LHCN-M2 (cell line): ENCODE measurements around the gene ZNF574. TPM values are rescaled to one million over a fixed set of nuclear protein-coding genes. Genes with fewer than 3 reads are reported as not detected.
"Not testable (repeated sequence)": the region's sequence is repeated elsewhere in the genome, so short reads cannot be mapped to it uniquely, and the experiment has no call there.

Source experiments
- DNase-seq: peaks from one replicate; pipeline ENCODE4 v3.0.0-alpha.2; 2012; ENCODE audit warnings: low read depth
- polyA plus RNA-seq: library from polyadenylated mRNA; unstranded; fragments of >200 nt; gene quantifications from one replicate; pipeline ENCODE4 v1.2.1, GENCODE V29; 2012; ENCODE audit warnings: missing spikeins
- total RNA-seq: library from RNA; depleted of rRNA; stranded (reverse); fragments of >200 nt; gene quantifications from 2 replicates; pipeline ENCODE4 v1.2.3, GENCODE V29; 2014; rRNA removed

The ZNF574 gene, protein sequence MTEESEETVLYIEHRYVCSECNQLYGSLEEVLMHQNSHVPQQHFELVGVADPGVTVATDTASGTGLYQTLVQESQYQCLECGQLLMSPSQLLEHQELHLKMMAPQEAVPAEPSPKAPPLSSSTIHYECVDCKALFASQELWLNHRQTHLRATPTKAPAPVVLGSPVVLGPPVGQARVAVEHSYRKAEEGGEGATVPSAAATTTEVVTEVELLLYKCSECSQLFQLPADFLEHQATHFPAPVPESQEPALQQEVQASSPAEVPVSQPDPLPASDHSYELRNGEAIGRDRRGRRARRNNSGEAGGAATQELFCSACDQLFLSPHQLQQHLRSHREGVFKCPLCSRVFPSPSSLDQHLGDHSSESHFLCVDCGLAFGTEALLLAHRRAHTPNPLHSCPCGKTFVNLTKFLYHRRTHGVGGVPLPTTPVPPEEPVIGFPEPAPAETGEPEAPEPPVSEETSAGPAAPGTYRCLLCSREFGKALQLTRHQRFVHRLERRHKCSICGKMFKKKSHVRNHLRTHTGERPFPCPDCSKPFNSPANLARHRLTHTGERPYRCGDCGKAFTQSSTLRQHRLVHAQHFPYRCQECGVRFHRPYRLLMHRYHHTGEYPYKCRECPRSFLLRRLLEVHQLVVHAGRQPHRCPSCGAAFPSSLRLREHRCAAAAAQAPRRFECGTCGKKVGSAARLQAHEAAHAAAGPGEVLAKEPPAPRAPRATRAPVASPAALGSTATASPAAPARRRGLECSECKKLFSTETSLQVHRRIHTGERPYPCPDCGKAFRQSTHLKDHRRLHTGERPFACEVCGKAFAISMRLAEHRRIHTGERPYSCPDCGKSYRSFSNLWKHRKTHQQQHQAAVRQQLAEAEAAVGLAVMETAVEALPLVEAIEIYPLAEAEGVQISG
- total RNA-seq, result 23.3 and 26.2 TPM in 2 replicates
- 10.9 TPM for polyA plus RNA-seq

DNA sequence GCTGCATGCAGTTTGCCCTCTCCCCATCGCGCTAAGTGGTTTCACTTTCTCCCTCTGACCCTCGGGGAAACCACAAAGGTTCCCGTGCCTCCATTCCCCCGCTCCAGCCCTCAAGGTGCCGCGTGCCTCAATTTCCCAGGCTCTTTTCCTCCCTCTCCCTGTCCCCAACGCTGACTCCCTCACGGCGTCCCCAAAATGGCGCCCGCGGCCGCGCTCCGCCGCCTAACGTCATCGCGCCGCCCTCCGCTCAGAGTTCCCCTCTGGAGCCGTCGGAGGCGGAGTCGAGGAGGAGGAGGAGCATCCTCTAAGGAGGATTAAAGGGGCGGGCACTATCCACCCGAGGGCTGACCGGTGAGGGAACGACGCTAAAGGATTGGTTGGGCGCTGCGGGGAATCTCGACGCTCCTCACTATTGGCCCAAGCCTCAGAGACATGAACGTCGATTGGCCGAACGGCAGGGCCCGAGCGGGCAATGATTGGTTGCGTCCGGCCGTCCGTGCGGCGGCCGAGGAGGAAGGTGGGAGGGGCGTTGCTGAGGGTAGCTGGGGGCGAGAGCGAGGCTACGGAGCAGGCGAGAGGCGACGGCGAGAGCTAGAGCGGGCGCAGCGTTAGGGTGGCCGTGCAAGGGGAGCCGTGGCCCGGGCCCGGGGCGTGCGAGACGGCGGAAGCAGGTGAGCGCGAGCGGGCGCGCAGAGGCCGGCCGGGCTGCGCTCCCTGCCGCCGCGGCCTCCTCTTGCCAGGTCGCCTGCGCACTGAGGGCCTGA lies at the start of gene ZNF574:
Gene ZNF574 (plus strand): TSS at position 551 of the 764 bp plus-strand sequence. CDS start 2,441 bp downstream, outside the sequence.
- peak; percentile 99 for DNase-seq

DNA sequence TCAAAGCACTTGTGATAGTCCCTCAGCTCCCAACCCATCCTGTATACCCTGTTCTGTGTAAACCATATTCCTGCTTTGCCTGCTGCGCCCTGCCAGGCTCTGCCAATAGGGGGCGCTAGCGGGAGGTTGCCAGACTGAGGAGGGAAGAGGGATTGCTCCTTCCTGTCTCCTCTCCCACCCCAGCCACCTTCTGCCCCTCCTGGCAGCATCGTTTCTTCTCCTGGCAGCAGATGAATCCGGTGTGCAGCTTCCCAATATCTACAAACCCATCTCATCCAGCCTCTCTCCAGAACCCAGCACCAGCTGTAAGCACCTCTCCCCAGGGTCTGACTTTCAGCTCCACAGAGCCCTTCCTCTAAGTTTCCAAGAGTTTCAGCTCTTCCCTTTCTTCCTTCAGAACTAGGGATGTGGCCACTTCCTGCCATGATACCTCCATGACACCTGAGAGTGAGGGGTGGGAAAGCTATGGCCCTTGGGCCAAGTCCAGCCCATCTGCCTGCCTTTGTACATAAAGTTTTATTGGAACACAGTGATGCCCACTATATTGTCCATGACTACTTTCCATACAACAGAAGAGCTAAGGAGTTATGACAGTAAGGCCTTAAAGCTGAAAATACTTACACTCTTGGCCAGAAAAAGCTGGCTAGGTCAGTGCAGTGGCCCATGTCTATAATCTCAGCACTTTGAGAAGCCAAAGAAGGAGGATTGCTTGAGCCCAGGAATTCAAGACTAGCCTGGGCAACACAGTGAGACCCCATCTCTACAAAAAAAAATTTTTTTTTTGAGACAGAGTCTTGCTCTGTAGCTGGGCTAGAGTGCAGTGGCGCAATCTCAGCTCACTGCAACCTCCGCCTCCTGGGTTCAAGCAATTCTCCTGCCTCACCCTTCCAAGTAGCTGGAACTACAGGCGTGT lies 47.4 kb upstream of the ZNF574 start:
- no peak for DNase-seq

DNA sequence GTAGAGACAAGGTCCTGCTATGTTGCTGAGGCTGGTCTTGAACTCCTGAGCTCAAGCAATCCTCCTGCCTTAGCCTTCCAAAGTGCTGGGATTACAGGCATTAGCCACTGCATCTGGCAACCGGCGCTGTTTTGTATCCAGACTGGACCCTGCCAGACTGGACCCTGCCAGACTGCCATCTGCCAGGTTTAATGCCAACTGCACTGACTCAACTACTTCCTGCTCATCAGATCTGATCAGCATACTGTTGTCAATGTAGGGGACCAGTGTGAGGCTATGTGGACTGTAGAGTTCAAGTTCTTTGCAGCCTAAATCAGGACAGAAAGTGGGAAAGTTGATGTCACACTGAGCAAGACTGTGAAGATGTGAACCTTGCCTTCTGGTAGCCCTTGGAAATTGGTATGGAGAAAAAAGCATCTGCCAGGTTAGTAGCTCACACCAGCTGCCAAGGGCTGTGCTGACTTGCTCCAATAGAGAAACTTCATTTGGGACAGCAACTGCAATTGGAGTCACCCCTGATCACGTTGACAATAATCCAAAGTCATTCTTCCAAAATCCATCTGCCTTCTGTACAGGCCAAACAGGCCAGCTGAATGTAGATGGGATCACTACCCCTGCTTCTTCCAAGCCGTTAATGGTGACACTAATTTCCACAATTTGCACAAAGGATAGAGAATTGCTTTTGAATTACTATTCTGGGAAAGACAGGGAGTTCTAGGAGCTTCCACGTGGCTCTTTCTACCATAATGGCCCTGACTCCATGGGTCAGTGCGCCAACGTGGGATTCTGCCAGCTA lies 45.1 kb upstream of the ZNF574 start:
- no peak for DNase-seq

DNA sequence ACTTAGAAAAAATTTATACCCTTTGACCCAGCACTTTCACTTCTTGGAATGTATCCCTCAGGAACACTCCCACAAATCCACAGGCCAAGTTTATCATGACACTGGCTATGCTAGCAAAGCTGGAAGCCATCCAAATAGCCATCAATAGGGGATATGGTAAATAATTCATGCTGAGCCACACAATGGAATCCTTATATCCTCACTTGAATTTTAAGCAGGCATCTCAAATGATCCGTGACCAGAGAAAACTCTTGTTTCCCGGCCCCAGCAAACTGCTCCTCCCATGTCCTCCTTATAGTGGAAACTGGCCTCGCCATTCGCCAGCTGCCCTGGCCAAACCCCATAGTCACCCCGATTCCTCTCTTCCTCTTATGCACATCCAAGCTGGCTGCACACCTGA lies 43.5 kb upstream of the ZNF574 start:
- no peak for DNase-seq

DNA sequence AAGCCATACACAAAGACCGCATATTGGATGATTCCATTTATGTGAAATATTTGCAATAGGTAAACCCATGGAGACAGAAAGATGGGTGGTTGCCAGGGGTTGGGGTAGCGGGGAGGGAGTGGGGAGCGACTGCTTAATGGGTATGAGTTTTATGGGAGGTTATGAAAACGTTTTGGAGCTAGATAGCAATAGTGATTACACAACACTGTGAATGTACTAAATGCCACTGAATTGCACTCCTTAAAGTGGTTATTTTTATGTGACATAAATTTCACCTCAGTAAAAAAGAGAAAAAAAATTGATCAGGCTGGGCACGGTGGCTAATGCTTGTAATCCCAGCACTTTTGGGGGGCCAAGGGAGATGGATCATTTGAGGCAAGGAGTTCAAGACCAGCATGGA lies 42.6 kb upstream of the ZNF574 start:
- no peak for DNase-seq

DNA sequence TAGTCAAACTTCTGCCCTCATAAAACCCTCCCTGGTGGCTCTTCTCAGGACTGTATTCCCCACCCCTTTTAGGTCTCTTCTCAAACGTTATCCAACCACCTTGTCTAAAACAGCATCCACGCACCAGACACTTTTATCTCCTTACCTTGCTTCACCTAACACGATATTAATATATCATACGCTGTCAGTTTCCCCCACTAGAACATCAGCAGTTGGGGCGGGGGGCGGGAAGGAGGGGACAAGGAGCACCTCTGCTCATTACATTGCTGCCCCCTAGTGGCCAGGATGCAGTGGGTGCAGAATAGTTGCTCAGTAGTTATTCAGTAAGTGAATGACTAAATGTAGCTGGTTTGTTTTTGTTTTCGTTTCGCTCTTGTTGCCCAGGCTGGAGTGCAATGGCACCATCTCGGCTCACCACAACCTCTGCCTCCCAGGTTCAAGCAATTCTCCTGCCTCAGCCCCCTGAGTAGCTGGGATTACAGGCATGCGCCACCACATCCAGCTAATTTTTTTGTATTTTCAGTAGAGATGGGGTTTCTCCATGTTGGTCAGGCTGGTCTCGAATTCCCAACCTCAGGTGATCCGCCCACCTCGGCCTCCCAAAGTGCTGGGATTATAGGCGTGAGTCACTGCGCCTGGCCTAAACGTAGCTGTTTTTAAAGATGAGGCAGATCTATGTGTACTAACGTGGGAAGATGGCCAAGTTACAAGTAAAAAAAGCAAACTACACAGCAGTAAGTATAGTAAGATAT lies 41.1 kb upstream of the ZNF574 start:
- DNase-seq, result peak; percentile 65

DNA sequence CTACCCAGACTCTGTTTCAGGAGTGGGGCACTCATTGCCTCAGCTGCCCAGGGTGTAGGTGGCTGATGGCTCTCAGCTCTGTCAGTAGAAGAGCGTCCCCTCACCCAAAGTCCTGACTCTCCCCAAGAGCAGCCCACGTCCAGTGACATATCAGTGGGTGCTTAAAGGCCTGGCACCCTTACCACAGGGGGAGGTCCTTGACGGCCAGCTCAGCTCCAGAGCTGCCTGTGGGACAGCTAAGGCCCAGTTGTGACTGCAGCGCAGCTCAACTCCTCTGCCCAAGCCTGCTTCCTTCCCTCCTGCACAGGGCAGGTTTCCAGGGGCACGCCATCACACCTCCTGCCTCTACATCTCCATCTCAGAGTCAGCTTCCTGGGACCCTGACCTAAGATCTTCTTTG lies 38.3 kb upstream of the ZNF574 start:
- no peak for DNase-seq

DNA sequence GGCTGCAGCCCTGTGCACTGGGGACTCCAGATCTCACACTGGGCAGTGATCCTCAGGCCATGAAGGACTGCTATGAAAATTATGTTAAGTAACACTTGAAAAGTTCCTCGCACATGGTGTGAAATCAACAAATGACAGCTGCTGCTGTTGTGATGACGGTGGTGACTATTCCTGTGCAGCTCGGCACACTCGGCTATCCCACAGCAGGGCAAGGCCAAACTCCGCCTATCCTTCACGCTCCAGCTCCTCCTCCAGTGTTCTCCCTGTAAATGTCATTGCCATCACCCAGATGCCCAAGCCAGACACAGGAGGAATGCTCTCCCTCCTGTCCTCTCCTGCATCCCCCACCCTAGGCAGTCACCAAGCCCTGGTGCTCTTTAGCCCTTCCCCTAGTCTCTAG lies 37.3 kb upstream of the ZNF574 start:
- no peak for DNase-seq

DNA sequence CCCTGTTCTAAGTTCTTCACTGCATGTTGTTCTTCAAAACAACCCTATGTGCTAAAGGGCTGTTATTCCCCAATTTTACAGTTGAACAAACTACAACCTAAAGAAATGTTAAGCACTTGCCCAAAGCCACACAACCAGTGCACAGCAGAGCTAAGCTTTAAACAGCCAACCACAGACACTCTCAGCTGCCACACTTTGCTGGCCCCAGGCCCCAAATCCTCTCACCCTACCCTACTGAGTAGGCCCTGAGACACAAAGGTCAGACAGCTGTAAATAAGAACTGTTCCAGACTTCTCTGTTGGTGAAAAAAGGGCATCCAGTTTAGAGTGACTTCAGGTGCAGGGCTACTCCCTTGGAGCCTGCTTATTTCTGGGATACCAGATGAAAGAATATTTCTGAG lies 35.9 kb upstream of the ZNF574 start:
- DNase-seq, result no peak

DNA sequence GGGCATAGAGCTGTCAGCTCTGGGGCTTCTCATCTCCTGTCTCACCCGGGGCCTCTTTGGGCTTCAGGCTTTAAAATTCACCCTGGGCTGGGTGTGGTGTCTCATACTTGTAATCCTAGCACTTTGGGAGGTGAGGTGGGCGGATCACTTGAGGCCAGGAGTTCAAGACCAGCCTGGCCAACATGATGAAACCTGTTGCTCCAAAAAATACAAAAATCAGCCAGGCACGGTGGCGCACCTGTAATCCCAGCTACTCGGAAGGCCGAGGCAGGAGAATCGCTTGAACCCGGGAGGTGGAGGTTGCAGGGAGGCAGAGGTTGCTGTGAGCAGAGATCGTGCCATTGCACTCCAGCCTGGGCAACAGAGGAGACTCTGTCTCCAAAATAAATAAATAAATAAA lies 35.5 kb upstream of the ZNF574 start:
- not testable (repeated sequence) for DNase-seq

DNA sequence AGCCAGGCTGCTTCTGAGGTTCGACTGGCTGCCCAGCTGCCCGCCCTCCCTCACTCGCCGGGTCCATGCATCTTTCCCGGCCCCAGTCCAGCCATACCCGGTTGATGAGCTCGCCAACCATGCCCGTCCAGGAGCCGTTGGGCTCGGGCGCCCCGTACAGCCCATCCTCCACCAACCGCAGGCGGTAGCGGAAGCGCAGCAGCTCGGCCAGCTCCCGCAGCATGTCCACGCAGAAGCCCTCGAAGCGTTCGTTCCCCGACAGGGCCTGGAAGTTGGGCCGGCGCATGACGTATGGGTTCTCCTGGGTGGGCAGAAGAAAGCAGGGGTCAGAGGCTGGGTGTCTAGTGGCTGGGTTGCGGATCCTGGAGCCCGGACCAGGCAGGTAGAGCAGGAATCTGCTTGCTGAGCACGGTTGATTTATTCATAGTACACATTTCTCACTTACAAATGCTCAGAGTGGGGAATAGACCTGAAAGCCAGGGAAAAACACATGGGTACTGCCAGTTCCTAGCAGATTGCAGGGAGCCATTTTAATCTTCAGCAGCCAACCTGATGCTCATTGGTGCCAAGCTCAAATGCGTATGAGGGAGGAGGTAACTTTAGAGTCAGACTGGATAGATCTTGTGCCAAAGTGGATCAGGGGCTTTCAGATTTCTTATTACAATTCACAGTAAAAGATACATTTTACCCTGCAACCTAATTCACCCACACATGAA lies 33.4 kb upstream of the ZNF574 start:
- no peak for DNase-seq

DNA sequence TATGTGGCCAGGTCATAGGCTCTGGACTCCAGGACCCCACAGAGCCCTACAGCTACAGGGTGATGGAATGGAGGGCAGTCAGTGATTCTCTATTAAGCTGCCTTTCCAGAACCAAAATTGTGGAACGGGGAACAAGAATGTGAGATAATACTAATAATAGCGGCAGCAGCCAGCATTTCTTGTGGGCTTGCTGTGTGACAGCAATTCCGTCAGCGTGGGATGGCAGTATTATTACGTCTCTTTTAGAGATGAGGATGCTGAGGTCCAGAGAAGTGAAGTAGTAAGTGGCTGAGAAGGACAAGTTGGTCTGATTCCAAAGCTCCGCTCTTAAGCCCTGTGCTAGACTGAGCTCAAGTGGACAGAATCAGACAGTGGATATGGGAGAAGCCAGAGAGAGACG lies 30.4 kb upstream of the ZNF574 start:
- no peak for DNase-seq

DNA sequence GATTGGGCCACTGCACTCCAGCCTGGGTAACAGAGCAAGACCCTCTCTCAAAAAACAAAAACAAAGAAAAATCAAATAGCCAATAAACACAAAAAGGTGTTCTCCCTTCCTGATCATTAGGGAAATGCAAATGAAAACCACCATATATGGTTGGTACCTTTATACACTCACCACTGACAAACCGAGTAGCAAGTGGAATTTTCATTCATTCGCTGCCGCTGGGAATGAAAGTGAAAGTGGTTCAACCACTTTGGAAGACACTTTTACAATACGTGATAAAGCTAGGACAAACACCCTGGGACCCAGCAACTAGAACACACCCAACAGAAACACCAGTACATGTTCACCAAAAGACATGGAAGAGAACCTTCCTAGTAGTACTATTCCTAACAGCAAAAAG lies 27.0 kb upstream of the ZNF574 start:
- DNase-seq, result no peak

DNA sequence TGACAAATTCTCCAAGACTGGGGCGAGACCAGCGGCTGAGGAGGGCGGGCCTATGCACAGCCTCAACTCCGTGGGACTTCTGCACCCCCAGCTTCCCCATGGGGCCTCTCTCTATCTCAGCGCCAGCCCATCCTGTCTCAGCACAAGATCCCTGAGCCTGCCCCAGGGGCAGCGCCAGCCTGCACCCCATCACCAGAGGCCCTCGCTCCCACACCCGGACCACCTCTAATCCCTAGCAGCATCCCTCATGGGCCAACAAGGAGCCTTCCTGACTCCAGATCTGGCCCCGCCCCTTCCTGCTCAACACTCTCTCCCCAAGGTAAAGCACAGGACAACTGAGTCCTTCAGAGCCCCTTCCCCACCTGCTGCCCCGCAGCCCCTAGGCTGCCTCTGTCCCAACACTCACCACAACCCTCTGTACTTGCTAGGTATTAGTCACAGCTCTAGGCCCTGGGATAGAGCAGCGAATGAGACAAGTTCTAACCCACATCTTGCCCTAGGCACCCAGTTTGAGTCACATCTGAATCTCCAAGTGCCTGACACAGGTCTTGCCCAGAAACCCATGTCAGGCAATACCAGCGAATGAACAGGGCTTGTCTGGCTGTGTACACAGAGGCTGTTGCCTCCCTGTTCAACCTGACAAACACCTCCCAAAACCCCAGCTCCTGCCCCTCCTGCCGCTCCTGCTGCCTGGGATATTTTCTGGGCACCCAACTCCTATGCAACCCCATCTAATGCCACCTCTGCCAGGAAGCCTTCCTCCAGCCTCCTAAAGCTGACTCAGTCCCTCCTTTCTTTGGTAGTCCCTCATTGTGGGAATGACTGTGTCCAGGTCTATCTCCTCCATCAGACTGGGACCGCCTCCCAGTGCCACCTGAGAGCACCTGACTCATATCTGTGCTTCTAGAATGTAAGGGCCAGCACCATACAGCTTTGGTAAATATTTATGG lies 24.5 kb upstream of the ZNF574 start:
- no peak for DNase-seq

DNA sequence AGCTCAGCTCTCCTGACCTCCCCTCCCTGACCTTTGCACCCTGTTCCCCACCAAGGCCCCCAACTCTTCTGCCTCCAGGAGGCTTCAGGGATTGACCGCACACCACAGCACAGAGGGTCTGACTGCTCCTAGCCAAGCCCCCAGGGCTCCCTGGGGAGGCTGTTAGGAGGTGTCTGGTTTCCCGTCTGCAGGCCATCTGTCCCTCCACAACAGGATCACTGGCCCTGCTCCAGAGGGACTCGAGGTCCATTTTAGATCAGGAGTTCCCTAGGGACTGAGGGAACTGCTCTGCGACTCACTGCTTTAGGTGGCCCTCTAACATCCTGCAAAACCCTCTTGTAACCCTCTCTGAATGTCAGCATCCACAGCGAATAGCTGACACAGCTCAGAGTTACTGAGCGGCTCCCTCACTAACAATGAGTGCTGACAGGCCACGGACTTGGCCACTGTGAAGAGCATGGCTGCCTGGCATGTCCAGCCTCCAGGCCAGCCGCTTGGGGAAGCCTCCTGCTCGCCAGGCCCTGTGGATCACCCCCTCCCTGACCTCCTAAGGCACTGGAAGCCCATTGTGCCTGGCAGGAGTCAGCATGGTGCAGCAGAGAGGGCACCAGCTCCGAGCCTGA lies 23.6 kb upstream of the ZNF574 start:
- DNase-seq, result no peak

DNA sequence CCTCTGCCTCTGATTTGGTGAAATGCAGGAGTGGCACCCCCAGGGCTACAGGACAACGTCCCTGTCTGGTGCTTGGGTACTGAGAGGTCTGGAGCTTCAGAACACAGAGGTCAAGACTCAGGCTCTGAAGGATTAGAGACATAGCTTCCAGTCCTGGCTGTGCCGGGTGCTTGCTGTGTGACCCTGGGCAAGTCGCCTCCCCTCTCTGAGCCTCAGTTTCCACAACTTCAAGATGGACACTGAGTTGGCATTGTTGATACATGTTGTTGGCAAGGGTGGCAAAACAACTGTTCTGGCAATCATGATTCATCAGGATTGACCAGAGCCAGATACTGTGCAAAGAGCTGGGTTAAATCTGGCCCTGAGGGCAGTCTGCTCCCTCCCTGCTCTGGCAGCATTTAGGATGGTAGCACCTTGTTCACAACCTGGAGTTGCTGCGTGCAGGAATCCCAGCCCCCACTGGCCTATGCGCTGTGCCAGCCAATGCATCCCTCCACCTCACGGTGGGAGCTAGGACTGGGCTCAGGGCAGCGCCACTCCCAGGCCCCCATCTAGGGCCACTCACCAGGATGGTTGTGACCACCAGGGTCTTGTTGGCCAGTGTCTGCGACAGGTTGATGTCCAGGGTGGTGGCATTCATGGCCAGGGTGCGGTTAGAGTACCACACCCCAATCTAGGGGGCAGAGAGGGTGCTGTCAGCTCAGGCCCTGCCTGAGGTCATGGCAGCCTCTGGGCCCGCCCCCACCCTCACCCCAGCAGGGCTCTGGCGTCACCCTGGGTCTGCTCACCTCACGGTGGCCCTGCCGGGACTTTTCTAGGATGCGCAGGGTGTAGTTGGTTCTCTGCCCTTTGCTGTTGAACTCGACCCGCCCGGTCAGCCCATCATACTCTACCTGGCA lies 22.7 kb upstream of the ZNF574 start:
- DNase-seq, result no peak
